Esophagus (tissue), 2 donors: ENCODE results near the gene APIP. TPM values are rescaled to one million over a fixed set of nuclear protein-coding genes. Genes with fewer than 3 reads are reported as not detected.
"Not testable (repeated sequence)": the region's sequence is repeated elsewhere in the genome, so short reads cannot be mapped to it uniquely, and the experiment has no call there.

Experiments
- H3K27ac ChIP-seq, 2 donors: one replicate each; pipeline ENCODE4 v1.5.1; 2013; ENCODE audit warnings: low read depth in 2 of 2, mild to moderate bottlenecking in 2 of 2, inconsistent platforms in 1 of 2, low read length in 1 of 2, moderate library complexity in 1 of 2
- H3K27me3 ChIP-seq, 2 donors: one replicate each; pipeline ENCODE4 v1.6.1; 2013; ENCODE audit warnings: low read length in 2 of 2, control low read depth in 1 of 2, mild to moderate bottlenecking in 1 of 2; ENCODE audit not compliant: insufficient read depth in 2 of 2, control insufficient read depth in 1 of 2
- H3K36me3 ChIP-seq, 2 donors: one replicate each; pipeline ENCODE4 v1.6.1; 2013; ENCODE audit warnings: low read length in 1 of 2; ENCODE audit not compliant: control insufficient read depth in 2 of 2, insufficient read depth in 2 of 2
- H3K4me1 ChIP-seq, 2 donors: one replicate each; pipeline ENCODE4 v1.6.1; 2013; ENCODE audit warnings: low read length in 1 of 2; ENCODE audit not compliant: control insufficient read depth in 2 of 2, insufficient read depth in 2 of 2
- H3K4me3 ChIP-seq, 2 donors: one replicate each; pipeline ENCODE4 v1.5.1; 2013; ENCODE audit warnings: low read length in 2 of 2, mild to moderate bottlenecking in 2 of 2, low read depth in 1 of 2, moderate library complexity in 1 of 2
- H3K9me3 ChIP-seq, 2 donors: one replicate each; pipeline ENCODE4 v1.6.1; 2013; ENCODE audit warnings: mild to moderate bottlenecking in 2 of 2, low read depth in 1 of 2, low read length in 1 of 2, moderate library complexity in 1 of 2; ENCODE audit not compliant: control insufficient read depth in 2 of 2, insufficient read depth in 1 of 2
- whole genome bisulfite sequencing, 2 donors: extraction: QIAGEN DNeasy Blood & Tissue Kit; methylation state at CpG; one replicate each; pipeline ENCODE4 v1.1.7; 2013; 5-methylcytosine and 5-hydroxymethylcytosine counted together
- polyA plus RNA-seq, 2 donors: library from polyadenylated mRNA; stranded (reverse); fragments of 200-250 nt; gene quantifications; one replicate each; pipeline ENCODE4 v1.2.3, GENCODE V29; 2013
- donor health status: healthy with polysubstance abuse.
- donor health status: Bipolar disorder and iron deficiency.

Gene APIP
- polyA plus RNA-seq, 2 donors = 8.5 to 12.5 TPM

- no peaks in the 10 kb centered on the region for H3K36me3 ChIP-seq
- WGBS, 2 donors = 56 to 71% methylated on average over 4 of the region's 4 CpGs
- no peak overlapping the region for H3K27ac ChIP-seq
- no peak overlapping the region for H3K4me3 ChIP-seq
- no peaks in the 10 kb centered on the region for H3K4me1 ChIP-seq
- H3K27me3 ChIP-seq = no peaks in the 10 kb centered on the region
- no peaks in the 10 kb centered on the region for H3K9me3 ChIP-seq
These were observed 6.2 kb downstream of the APIP start for GRCh38 chr11:34909955-34910354.

- H3K27ac ChIP-seq = no peak overlapping the region
- H3K9me3 ChIP-seq = no peaks in the 10 kb centered on the region
- 68 to 73% methylated on average over 6 of the region's 6 CpGs for WGBS, 2 donors
These were observed 6.8 kb downstream of the APIP start for GRCh38 chr11:34909415-34909814.

GRCh38 chr11:34907934-34908593 lies 8.1 kb downstream of the APIP start:
- Histone ChIP-seq H3K4me1 (no peaks in the 10 kb centered on the region), H3K4me3 (no peak overlapping the region), H3K36me3 (no peaks in the 10 kb centered on the region), H3K27ac (no peak overlapping the region), H3K27me3 (no peaks in the 10 kb centered on the region), H3K9me3 (no peaks in the 10 kb centered on the region)
- WGBS, 2 donors = 84 to 91% methylated on average over 3 of the region's 3 CpGs

More at GRCh38 chr11:34909415-34909814, 6.8 kb downstream of the APIP start:
- Histone ChIP-seq H3K4me1 (no peaks in the 10 kb centered on the region), H3K4me3 (no peak overlapping the region), H3K27me3 (no peaks in the 10 kb centered on the region), H3K36me3 (no peaks in the 10 kb centered on the region)

GRCh38 chr11:34905666-34906065 lies 10.5 kb downstream of the APIP start:
- Histone ChIP-seq H3K36me3 (no peaks in the 10 kb centered on the region), H3K9me3 (no peaks in the 10 kb centered on the region)
- 92 to 95% methylated on average over 7 of the region's 7 CpGs for WGBS, 2 donors

GRCh38 chr11:34904421-34904955 lies 11.7 kb downstream of the APIP start:
- Histone ChIP-seq H3K27ac (no peak overlapping the region), H3K4me1 (no peaks in the 10 kb centered on the region), H3K4me3 (no peak overlapping the region), H3K27me3 (no peaks in the 10 kb centered on the region), H3K36me3 (no peaks in the 10 kb centered on the region), H3K9me3 (peaks cover 2 to 3% of the 10 kb centered on the region in 2 donors)
- WGBS, 2 donors = 86 to 88% methylated on average over 3 of the region's 3 CpGs

More at GRCh38 chr11:34905666-34906065, 10.5 kb downstream of the APIP start:
- no peaks in the 10 kb centered on the region for H3K27me3 ChIP-seq
- H3K27ac ChIP-seq = no peak overlapping the region
- no peaks in the 10 kb centered on the region for H3K4me1 ChIP-seq
- no peak overlapping the region for H3K4me3 ChIP-seq

- no peaks in the 10 kb centered on the region for H3K4me1 ChIP-seq
- WGBS, 2 donors = 96 to 97% methylated on average over 5 of the region's 5 CpGs
- H3K4me3 ChIP-seq = no peak overlapping the region
- no peaks in the 10 kb centered on the region for H3K36me3 ChIP-seq
- peaks cover 3 to 4% of the 10 kb centered on the region in 2 donors for H3K9me3 ChIP-seq
- no peaks in the 10 kb centered on the region for H3K27me3 ChIP-seq
- H3K27ac ChIP-seq = no peak overlapping the region
These were observed 16.6 kb downstream of the APIP start for GRCh38 chr11:34899633-34900016.

- H3K4me1 ChIP-seq = no peaks in the 10 kb centered on the region
- peaks cover 3 to 4% of the 10 kb centered on the region in 2 donors for H3K9me3 ChIP-seq
- no peaks in the 10 kb centered on the region for H3K36me3 ChIP-seq
- WGBS, 2 donors = 95 to 96% methylated on average over 6 to 10 of the region's 10 CpGs
- no peaks in the 10 kb centered on the region for H3K27me3 ChIP-seq
- no peak overlapping the region for H3K4me3 ChIP-seq
- no peak overlapping the region for H3K27ac ChIP-seq
These were observed 17.7 kb downstream of the APIP start for GRCh38 chr11:34898474-34898873.

- no peaks in the 10 kb centered on the region for H3K27me3 ChIP-seq
- H3K4me1 ChIP-seq = no peaks in the 10 kb centered on the region
- H3K36me3 ChIP-seq = no peaks in the 10 kb centered on the region
- peaks cover 3 to 4% of the 10 kb centered on the region in 2 donors for H3K9me3 ChIP-seq
- no peak overlapping the region for H3K27ac ChIP-seq
- WGBS, 2 donors = 94 to 99% methylated on average over 3 of the region's 3 CpGs
- no peak overlapping the region for H3K4me3 ChIP-seq
These were observed 18.9 kb downstream of the APIP start for GRCh38 chr11:34897171-34897870.

- not testable (repeated sequence) for H3K9me3 ChIP-seq, H3K36me3 ChIP-seq, H3K4me1 ChIP-seq, H3K27me3 ChIP-seq, H3K4me3 ChIP-seq, H3K27ac ChIP-seq
- 93% methylated on average over 3 of the region's 3 CpGs for WGBS, 2 donors
These were observed 20.0 kb downstream of the APIP start for GRCh38 chr11:34896191-34896590.
